Measurements from ENCODE around the gene DARS1.

DARS1 gene

DNA sequence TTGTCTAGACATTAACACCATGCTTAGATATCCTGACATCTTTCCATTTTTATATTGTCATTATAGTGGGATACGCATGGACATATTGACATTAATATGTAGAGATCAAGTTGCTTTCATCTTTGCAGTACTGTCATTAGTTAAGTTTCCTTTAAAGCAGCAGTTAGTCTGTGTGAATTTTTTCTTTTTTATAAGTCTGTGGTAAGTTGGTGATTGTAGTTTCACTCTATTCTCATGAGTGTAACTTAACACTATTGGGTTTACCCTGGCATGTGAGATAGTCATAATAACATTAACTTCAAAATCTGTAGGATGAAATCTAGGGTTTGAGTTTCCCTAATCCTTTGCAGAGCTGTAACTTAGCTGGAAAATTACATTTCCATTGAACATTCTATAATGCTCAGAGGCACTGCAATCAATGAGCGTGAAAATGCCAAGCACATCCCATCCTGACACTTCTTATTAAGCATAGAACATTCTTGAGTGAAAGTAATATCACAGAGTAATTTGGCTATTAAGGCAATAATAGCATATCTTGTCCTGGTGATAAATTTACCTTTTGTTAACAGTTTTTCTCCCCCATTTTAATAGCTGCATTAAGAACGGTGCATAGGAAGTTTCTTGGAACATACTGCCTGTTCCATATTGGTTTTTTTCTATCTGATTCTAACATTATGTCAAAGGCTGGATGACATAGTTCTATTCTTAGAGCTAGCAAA, 47.5 kb upstream of the DARS1 start (continued):
- TF ChIP-seq, protein P1, sequence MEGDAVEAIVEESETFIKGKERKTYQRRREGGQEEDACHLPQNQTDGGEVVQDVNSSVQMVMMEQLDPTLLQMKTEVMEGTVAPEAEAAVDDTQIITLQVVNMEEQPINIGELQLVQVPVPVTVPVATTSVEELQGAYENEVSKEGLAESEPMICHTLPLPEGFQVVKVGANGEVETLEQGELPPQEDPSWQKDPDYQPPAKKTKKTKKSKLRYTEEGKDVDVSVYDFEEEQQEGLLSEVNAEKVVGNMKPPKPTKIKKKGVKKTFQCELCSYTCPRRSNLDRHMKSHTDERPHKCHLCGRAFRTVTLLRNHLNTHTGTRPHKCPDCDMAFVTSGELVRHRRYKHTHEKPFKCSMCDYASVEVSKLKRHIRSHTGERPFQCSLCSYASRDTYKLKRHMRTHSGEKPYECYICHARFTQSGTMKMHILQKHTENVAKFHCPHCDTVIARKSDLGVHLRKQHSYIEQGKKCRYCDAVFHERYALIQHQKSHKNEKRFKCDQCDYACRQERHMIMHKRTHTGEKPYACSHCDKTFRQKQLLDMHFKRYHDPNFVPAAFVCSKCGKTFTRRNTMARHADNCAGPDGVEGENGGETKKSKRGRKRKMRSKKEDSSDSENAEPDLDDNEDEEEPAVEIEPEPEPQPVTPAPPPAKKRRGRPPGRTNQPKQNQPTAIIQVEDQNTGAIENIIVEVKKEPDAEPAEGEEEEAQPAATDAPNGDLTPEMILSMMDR (tag by site-specific recombination; IDR thresholded peaks at IDR 0.05) = no peak
- TF ChIP-seq, protein P2, sequence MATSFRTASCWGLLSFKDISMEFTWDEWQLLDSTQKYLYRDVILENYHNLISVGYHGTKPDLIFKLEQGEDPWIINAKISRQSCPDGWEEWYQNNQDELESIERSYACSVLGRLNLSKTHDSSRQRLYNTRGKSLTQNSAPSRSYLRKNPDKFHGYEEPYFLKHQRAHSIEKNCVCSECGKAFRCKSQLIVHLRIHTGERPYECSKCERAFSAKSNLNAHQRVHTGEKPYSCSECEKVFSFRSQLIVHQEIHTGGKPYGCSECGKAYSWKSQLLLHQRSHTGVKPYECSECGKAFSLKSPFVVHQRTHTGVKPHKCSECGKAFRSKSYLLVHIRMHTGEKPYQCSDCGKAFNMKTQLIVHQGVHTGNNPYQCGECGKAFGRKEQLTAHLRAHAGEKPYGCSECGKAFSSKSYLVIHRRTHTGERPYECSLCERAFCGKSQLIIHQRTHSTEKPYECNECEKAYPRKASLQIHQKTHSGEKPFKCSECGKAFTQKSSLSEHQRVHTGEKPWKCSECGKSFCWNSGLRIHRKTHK (tag by site-specific recombination; IDR thresholded peaks at IDR 0.05) = no peak
- TF ChIP-seq, protein P3, sequence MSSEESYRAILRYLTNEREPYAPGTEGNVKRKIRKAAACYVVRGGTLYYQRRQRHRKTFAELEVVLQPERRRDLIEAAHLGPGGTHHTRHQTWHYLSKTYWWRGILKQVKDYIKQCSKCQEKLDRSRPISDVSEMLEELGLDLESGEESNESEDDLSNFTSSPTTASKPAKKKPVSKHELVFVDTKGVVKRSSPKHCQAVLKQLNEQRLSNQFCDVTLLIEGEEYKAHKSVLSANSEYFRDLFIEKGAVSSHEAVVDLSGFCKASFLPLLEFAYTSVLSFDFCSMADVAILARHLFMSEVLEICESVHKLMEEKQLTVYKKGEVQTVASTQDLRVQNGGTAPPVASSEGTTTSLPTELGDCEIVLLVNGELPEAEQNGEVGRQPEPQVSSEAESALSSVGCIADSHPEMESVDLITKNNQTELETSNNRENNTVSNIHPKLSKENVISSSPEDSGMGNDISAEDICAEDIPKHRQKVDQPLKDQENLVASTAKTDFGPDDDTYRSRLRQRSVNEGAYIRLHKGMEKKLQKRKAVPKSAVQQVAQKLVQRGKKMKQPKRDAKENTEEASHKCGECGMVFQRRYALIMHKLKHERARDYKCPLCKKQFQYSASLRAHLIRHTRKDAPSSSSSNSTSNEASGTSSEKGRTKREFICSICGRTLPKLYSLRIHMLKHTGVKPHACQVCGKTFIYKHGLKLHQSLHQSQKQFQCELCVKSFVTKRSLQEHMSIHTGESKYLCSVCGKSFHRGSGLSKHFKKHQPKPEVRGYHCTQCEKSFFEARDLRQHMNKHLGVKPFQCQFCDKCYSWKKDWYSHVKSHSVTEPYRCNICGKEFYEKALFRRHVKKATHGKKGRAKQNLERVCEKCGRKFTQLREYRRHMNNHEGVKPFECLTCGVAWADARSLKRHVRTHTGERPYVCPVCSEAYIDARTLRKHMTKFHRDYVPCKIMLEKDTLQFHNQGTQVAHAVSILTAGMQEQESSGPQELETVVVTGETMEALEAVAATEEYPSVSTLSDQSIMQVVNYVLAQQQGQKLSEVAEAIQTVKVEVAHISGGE (tag by site-specific recombination; conservative IDR thresholded peaks at IDR 0.05; ENCODE audit: low read depth) = no peak

DNA sequence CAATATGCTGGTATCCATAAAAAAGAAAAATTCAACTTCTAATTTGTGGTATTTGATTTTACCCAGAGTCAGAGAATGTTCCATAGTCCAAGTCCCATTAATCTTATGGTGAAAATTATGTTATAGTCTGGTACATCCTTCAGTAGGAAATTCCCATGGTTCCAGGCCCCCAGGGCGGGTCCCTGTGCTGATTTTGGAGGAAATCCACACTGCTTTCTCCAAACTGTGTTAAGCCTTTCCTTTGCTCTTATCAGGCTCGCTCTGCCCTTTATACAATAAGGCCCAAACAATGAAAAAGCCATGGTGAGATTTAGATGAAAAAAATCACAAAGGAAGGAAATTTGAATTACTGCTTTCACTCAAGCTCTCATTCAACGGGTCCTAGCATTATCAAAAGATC, 46.8 kb upstream of the DARS1 start:
- no peaks in the 10 kb centered on the region for H3K36me3 ChIP-seq (ENCODE audit: control insufficient read depth in 2 of 2, insufficient read depth in 1 of 2, low read length in 2 of 2)
- CTCF ChIA-PET = interaction anchor here (0.7 kb wide), 1 partner anchor 9 kb away, joined by 3 read pairs; no protein-coding TSS in a partner anchor
- no peak for TF ChIP-seq IKZF3 (tag by site-specific recombination; IDR thresholded peaks at IDR 0.05)
- TF ChIP-seq, protein P4, sequence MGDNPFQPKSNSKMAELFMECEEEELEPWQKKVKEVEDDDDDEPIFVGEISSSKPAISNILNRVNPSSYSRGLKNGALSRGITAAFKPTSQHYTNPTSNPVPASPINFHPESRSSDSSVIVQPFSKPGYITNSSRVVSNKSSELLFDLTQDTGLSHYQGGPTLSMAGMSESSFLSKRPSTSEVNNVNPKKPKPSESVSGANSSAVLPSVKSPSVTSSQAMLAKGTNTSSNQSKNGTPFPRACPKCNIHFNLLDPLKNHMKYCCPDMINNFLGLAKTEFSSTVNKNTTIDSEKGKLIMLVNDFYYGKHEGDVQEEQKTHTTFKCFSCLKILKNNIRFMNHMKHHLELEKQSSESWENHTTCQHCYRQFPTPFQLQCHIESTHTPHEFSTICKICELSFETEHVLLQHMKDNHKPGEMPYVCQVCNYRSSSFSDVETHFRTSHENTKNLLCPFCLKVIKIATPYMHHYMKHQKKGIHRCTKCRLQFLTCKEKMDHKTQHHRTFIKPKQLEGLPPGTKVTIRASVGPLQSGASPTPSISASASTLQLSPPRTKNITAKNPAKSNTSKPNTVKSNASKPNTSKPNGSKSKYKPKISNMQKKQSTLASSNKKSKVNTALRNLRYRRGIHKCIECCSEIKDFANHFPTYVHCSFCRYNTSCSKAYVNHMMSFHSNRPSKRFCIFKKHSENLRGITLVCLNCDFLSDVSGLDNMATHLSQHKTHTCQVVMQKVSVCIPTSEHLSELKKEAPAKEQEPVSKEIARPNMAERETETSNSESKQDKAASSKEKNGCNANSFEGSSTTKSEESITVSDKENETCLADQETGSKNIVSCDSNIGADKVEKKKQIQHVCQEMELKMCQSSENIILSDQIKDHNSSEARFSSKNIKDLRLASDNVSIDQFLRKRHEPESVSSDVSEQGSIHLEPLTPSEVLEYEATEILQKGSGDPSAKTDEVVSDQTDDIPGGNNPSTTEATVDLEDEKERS (tag by site-specific recombination; IDR thresholded peaks at IDR 0.05) = no peak
- TF ChIP-seq, protein P5, sequence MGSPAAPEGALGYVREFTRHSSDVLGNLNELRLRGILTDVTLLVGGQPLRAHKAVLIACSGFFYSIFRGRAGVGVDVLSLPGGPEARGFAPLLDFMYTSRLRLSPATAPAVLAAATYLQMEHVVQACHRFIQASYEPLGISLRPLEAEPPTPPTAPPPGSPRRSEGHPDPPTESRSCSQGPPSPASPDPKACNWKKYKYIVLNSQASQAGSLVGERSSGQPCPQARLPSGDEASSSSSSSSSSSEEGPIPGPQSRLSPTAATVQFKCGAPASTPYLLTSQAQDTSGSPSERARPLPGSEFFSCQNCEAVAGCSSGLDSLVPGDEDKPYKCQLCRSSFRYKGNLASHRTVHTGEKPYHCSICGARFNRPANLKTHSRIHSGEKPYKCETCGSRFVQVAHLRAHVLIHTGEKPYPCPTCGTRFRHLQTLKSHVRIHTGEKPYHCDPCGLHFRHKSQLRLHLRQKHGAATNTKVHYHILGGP (tag by site-specific recombination; IDR thresholded peaks at IDR 0.05) = no peak
- TF ChIP-seq ZNF747 (tag by site-specific recombination; IDR thresholded peaks at IDR 0.05) = no peak
- TF ChIP-seq, protein P6, sequence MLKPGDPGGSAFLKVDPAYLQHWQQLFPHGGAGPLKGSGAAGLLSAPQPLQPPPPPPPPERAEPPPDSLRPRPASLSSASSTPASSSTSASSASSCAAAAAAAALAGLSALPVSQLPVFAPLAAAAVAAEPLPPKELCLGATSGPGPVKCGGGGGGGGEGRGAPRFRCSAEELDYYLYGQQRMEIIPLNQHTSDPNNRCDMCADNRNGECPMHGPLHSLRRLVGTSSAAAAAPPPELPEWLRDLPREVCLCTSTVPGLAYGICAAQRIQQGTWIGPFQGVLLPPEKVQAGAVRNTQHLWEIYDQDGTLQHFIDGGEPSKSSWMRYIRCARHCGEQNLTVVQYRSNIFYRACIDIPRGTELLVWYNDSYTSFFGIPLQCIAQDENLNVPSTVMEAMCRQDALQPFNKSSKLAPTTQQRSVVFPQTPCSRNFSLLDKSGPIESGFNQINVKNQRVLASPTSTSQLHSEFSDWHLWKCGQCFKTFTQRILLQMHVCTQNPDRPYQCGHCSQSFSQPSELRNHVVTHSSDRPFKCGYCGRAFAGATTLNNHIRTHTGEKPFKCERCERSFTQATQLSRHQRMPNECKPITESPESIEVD (tag by site-specific recombination; IDR thresholded peaks at IDR 0.05) = no peak
- H3K4me3 ChIP-seq (ENCODE audit: low read depth, low read length) = no peak overlapping the region
- POLR2A ChIA-PET = no interaction called here
- no peak overlapping the region for H3K27ac ChIP-seq (ENCODE audit: extremely low read depth, low read depth, low read length)
- H3K9me3 ChIP-seq (ENCODE audit: control insufficient read depth, insufficient read depth, low read depth, low read length) = no peaks in the 10 kb centered on the region
- H3K4me1 ChIP-seq (ENCODE audit: control insufficient read depth, insufficient read depth, low read length) = peaks cover 6% of the 10 kb centered on the region

Measured in HEK293 (cell line).